CD4-positive, alpha-beta T cell (primary cell): ENCODE data around the gene SLC16A13. TPM values are rescaled to one million over a fixed set of nuclear protein-coding genes. Genes with fewer than 3 reads are reported as not detected.

ENCODE experiments used
- ATAC-seq: fragments of 200-7000 bp; cut with Tn5 transposase; one replicate; pipeline ENCODE4 v1.10.0; 2022; ENCODE audit warnings: mild to moderate bottlenecking; ENCODE audit not compliant: poor library complexity
- CTCF ChIA-PET: fragments of 350-600 bp; sonication (Branson Sonifier 250); formaldehyde crosslinking; loops from one replicate; lab custom pipeline; 2021; ENCODE audit warnings: antibody characterized with exemption, inconsistent platforms; lab: Charles Lee
- POLR2A ChIA-PET: fragments of 350-600 bp; sonication (Branson Sonifier 250); formaldehyde crosslinking; loops from one replicate; lab custom pipeline; 2021; ENCODE audit warnings: antibody characterized with exemption, inconsistent platforms; lab: Charles Lee
- DNase-seq, 14 experiments: peaks; one replicate each; pipeline ENCODE4 v3.0.0-alpha.2; 2013 to 2020; ENCODE audit warnings: mixed read lengths in 2 of 14
- H3K27ac ChIP-seq, 2 donors: one replicate each; pipeline versions ENCODE4 v1.5.1 to v1.7.0; 2013; ENCODE audit warnings: low read length in 2 of 2, low read depth in 1 of 2, mild to moderate bottlenecking in 1 of 2
- H3K27me3 ChIP-seq, 2 experiments: 1 replicate in 1 of 2; 2 replicates in 1 of 2; pipeline versions ENCODE4 v1.6.1 to v1.7.0; 2013; ENCODE audit warnings: low read length in 2 of 2, control low read depth in 1 of 2, mild to moderate bottlenecking in 1 of 2, moderate library complexity in 1 of 2; ENCODE audit not compliant: insufficient read depth in 2 of 2, control insufficient read depth in 1 of 2
- H3K36me3 ChIP-seq: one replicate; pipeline ENCODE4 v1.6.1; 2013; ENCODE audit warnings: low read length, control low read depth; ENCODE audit not compliant: insufficient read depth
- H3K4me1 ChIP-seq: one replicate; pipeline ENCODE4 v1.6.1; 2013; ENCODE audit warnings: low read length, control low read depth; ENCODE audit not compliant: insufficient read depth
- H3K4me3 ChIP-seq: one replicate; pipeline ENCODE4 v1.5.1; 2013; ENCODE audit warnings: mild to moderate bottlenecking, low read length, moderate library complexity
- H3K9me3 ChIP-seq, 2 experiments: 1 replicate in 1 of 2; 2 replicates in 1 of 2; pipeline versions ENCODE4 v1.6.1 to v1.7.0; 2013; ENCODE audit warnings: low read length in 2 of 2, mild to moderate bottlenecking in 2 of 2, control low read depth in 1 of 2, moderate library complexity in 1 of 2; ENCODE audit not compliant: control insufficient read depth in 1 of 2, insufficient read depth in 1 of 2
- H3K27ac Mint-ChIP-seq: one replicate; pipeline ENCODE4 v1.8.0; 2020; ENCODE audit warnings: mixed read lengths
- H3K27me3 Mint-ChIP-seq: one replicate; pipeline ENCODE4 v1.8.0; 2021; ENCODE audit warnings: mixed read lengths
- H3K36me3 Mint-ChIP-seq: one replicate; pipeline ENCODE4 v1.8.0; 2021; ENCODE audit warnings: low read depth, mixed read lengths
- H3K4me1 Mint-ChIP-seq: one replicate; pipeline ENCODE4 v1.8.0; 2021; ENCODE audit warnings: low read depth, mixed read lengths
- H3K4me3 Mint-ChIP-seq: one replicate; pipeline ENCODE4 v1.8.0; 2020; ENCODE audit warnings: mild to moderate bottlenecking, mixed read lengths
- H3K9me3 Mint-ChIP-seq: one replicate; pipeline ENCODE4 v1.8.0; 2020; ENCODE audit warnings: mixed read lengths
- CTCF ChIP-seq: fragments of 200-600 bp; IDR thresholded peaks from one replicate; pipeline ENCODE4 v1.8.0; 2022; ENCODE audit warnings: antibody characterized with exemption, mild to moderate bottlenecking
- intact Hi-C, 2 experiments: fragments of 100-400 bp; cut with DNase I in 1 of 2; cut with micrococcal nuclease in 1 of 2; formaldehyde crosslinking; loops; one replicate each; pipeline versions ENCODE4 v1.15.1 to v1.9.0; 2023 to 2025; cut with DNase I, micrococcal nuclease
- total RNA-seq, 174 experiments: library from RNA in 2 of 174; stranded (reverse) in 2 of 174; gene quantifications; one replicate each; pipeline ENCODE4 v1.2.3 and lab custom pipeline; 2021 to 2026

Gene SLC16A13
- total RNA-seq, 2 experiments from 2014 or later, result 2.3 to 2.4 TPM

DNA sequence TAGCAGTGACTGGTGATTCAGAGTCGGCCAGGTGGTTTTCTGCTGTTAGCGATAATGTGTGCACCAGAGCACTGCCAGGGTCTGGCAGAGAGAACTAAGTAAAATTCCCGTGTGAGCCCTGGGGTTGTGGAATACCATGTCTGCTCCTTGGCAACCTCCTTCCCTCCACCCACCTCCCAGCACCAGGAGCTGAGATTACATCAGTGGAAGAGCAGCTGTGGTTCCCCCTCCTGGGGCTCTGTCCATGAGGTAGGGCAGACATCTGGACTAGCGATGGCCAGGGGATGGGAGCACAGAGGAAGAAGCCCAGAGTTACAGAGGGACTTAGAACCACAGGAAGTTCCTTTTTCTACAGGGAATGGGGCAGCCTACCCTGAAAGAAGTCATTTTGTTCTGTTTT lies 28.4 kb downstream of the SLC16A13 start:
- no peak overlapping the region for H3K4me3 ChIP-seq
- no peaks in the 10 kb centered on the region for H3K4me1 ChIP-seq
- Mint-ChIP-seq H3K36me3 (no peaks in the 10 kb centered on the region), H3K4me3 (no peak overlapping the region), H3K9me3 (peaks cover 14% of the 10 kb centered on the region), H3K27me3 (peaks cover 14% of the 10 kb centered on the region), H3K27ac (no peak overlapping the region), H3K4me1 (no peaks in the 10 kb centered on the region)
- H3K9me3 ChIP-seq, result peaks cover 9 to 17% of the 10 kb centered on the region in 2 experiments
- no peaks in the 10 kb centered on the region for H3K36me3 ChIP-seq
- no peak for TF ChIP-seq CTCF
- ChIA-PET POLR2A (no interaction called here), CTCF (no interaction called here)
- no peak overlapping the region for H3K27ac ChIP-seq
- no peaks in the 10 kb centered on the region for H3K27me3 ChIP-seq
- intact Hi-C loops, result loop anchor here in 1 of 2 experiments (5.0 kb wide), 1 partner anchor 33 kb away; no protein-coding TSS in a partner anchor
- DNase-seq (no peak), ATAC-seq (no peak)

DNA sequence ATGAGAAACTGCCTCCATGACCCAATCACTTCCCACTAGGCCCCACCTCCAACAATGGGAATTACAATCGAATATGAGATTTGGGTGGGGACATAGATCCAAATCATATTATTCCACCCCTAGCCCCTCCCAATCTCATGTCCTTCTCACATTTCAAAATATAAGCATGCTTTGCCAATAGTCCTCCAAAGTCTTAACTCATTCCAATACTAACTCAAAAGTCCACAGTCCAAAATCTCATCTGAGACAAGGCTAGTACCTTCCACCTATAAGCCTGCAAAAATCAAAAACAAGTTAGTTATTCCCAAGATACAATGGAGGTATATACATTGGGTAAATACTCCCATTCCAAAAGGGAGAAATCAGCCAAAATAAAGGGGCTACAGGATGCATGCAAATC lies 31.4 kb downstream of the SLC16A13 start:
- H3K27me3 ChIP-seq, result no peaks in the 10 kb centered on the region
- H3K9me3 ChIP-seq, result peaks cover 13 to 17% of the 10 kb centered on the region in 2 experiments
- ATAC-seq (no peak), DNase-seq (no peak)
- Mint-ChIP-seq H3K27ac (no peak overlapping the region), H3K9me3 (peaks cover 15% of the 10 kb centered on the region), H3K4me1 (no peaks in the 10 kb centered on the region), H3K27me3 (peaks cover 9% of the 10 kb centered on the region), H3K4me3 (no peak overlapping the region), H3K36me3 (no peaks in the 10 kb centered on the region)
- H3K4me3 ChIP-seq, result no peak overlapping the region
- H3K36me3 ChIP-seq, result no peaks in the 10 kb centered on the region
- intact Hi-C loops, result no loop called here
- no peaks in the 10 kb centered on the region for H3K4me1 ChIP-seq
- CTCF ChIA-PET, result no interaction called here
- TF ChIP-seq CTCF, result no peak
- POLR2A ChIA-PET, result no interaction called here
- no peak overlapping the region for H3K27ac ChIP-seq

- POLR2A ChIA-PET, result no interaction called here
- Histone ChIP-seq H3K4me3 (no peak overlapping the region), H3K27ac (no peak overlapping the region), H3K4me1 (no peaks in the 10 kb centered on the region), H3K36me3 (no peaks in the 10 kb centered on the region), H3K27me3 (no peaks in the 10 kb centered on the region), H3K9me3 (peaks cover 13 to 17% of the 10 kb centered on the region in 2 experiments)
- Mint-ChIP-seq H3K9me3 (peaks cover 15% of the 10 kb centered on the region), H3K36me3 (no peaks in the 10 kb centered on the region), H3K27ac (no peak overlapping the region), H3K27me3 (peaks cover 5% of the 10 kb centered on the region), H3K4me3 (no peak overlapping the region), H3K4me1 (no peaks in the 10 kb centered on the region)
- intact Hi-C loops, result no loop called here
- ATAC-seq (no peak), DNase-seq (no peak)
- CTCF ChIA-PET, result no interaction called here
- no peak for TF ChIP-seq CTCF
Measured at GRCh38 chr17:7068268-7068667, 32.5 kb downstream of the SLC16A13 start.
